WERI-Rb-1 (cell line): Measurements from ENCODE around the gene SLC25A5.
"Not testable (repeated sequence)": the region's sequence is repeated elsewhere in the genome, so short reads cannot be mapped to it uniquely, and the experiment has no call there.

ENCODE experiments used
- DNase-seq: peaks from one replicate; pipeline ENCODE4 v3.0.0-alpha.2; 2020
- H3K27ac ChIP-seq: fragments of 250-450 bp; sonication (Bioruptor Pico); 2 replicates; pipeline ENCODE4 v1.5.1; 2020; ENCODE audit warnings: mild to moderate bottlenecking, moderate library complexity
- H3K27me3 ChIP-seq: fragments of 250-450 bp; sonication (Bioruptor Pico); 2 replicates; pipeline ENCODE4 v1.5.1; 2021; ENCODE audit warnings: mild to moderate bottlenecking, low read depth, moderate library complexity; ENCODE audit not compliant: insufficient read depth, severe bottlenecking
- H3K36me3 ChIP-seq: fragments of 250-450 bp; sonication (Bioruptor Pico); 2 replicates; pipeline ENCODE4 v1.5.1; 2020; ENCODE audit warnings: mild to moderate bottlenecking, moderate library complexity
- H3K4me3 ChIP-seq: 2 replicates; pipeline ENCODE4 v1.5.1; 2011; ENCODE audit warnings: low read depth, mild to moderate bottlenecking, control low read depth, low read length
- H3K9me3 ChIP-seq: fragments of 250-450 bp; sonication (Bioruptor Pico); 2 replicates; pipeline ENCODE4 v1.5.1; 2021; ENCODE audit warnings: mild to moderate bottlenecking, moderate library complexity; ENCODE audit not compliant: severe bottlenecking
- TF ChIP-seq, protein P1 (sequence below): IDR thresholded peaks from 2 replicates; pipeline ENCODE4 v1.5.1; 2011; ENCODE audit warnings: low read depth, mild to moderate bottlenecking, control low read depth, inconsistent platforms, low read length

Gene SLC25A5

GRCh38 chrX:119497185-119497584, 28.9 kb downstream of the SLC25A5 start:
- no peak for DNase-seq
- Histone ChIP-seq H3K9me3 (no peaks in the 10 kb centered on the region), H3K36me3 (no peaks in the 10 kb centered on the region), H3K27ac (no peak overlapping the region), H3K4me3 (no peak overlapping the region), H3K27me3 (no peaks in the 10 kb centered on the region)
- TF ChIP-seq, protein P1, sequence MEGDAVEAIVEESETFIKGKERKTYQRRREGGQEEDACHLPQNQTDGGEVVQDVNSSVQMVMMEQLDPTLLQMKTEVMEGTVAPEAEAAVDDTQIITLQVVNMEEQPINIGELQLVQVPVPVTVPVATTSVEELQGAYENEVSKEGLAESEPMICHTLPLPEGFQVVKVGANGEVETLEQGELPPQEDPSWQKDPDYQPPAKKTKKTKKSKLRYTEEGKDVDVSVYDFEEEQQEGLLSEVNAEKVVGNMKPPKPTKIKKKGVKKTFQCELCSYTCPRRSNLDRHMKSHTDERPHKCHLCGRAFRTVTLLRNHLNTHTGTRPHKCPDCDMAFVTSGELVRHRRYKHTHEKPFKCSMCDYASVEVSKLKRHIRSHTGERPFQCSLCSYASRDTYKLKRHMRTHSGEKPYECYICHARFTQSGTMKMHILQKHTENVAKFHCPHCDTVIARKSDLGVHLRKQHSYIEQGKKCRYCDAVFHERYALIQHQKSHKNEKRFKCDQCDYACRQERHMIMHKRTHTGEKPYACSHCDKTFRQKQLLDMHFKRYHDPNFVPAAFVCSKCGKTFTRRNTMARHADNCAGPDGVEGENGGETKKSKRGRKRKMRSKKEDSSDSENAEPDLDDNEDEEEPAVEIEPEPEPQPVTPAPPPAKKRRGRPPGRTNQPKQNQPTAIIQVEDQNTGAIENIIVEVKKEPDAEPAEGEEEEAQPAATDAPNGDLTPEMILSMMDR, result no peak

GRCh38 chrX:119500061-119500800, 32.0 kb downstream of the SLC25A5 start:
- Histone ChIP-seq H3K36me3 (no peaks in the 10 kb centered on the region), H3K9me3 (no peaks in the 10 kb centered on the region), H3K4me3 (no peak overlapping the region), H3K27ac (no peak overlapping the region), H3K27me3 (peaks cover 2% of the 10 kb centered on the region)
- DNase-seq, result no peak
- TF ChIP-seq, protein P1, result no peak

DNA sequence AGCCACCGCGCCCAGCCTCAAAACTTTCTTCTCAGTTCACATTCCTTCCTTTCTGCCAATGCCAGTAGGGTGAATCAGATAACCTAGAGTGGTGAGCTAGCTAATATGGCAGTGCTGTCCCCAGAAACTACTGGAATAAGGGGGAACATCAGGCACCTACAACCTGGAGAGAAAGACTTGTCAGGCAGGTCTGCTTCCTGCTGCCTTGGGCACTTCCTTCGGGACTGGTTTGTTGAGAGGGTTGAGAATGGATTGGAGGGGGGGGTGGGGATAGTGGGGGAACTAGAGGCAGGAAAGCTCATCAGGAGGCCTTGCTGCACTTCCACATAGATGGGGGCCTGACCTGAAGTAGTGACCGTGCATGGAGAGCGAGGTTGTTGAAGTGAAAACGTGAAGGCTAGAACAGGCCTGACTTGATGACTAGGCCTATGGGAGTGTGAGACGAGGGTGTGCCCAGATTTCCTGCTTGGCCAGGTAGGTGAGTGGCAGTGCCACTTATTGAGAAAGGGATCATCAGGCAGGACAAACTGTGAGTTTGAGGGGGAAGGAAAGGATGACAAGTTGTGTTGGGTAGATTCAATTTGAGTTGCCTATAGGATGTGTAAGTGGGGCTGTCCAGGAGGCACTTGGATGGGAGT, 33.4 kb downstream of the SLC25A5 start:
- Histone ChIP-seq H3K27ac (no peak overlapping the region), H3K36me3 (no peaks in the 10 kb centered on the region), H3K9me3 (no peaks in the 10 kb centered on the region), H3K27me3 (peaks cover 3% of the 10 kb centered on the region), H3K4me3 (no peak overlapping the region)
- TF ChIP-seq, protein P1, result no peak
- no peak for DNase-seq

DNA sequence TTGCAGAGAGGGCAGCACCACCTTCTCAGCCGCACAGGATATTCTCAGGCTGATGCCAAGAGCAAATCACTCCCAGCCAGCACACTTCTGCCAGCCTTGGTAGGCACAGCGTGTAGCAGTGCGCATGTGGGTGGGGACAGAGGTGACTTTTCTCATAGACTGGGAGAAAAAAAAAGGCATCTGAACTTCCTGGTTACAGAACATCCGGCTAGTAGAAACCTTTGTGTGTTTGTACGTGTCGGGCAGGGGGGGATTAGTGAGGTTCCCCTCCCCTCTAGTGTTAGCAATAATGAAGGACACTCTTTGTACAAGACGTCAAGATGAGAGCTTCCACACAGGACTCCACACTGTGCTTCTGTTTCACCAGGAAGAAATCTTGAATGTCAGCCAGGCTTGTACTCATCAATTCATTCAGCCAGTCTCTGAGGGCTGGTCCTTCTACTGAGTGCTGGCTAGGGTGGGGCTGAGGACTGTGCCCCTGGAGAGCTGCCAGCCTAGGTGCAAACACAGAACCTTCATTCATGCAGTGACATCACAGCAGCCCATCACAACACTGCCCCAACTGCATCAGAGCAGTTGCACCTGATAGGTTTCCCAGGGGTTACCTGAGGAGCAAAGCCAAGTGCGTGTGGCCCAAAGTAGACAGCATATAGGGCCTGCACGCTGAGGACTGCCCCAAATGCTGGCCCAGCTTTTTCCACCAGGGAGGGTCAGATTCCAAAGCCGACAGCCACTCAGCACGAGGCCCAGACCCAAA, 34.7 kb downstream of the SLC25A5 start:
- no peak overlapping the region for H3K4me3 ChIP-seq
- peaks cover 3% of the 10 kb centered on the region for H3K27me3 ChIP-seq
- TF ChIP-seq, protein P1, result no peak
- H3K9me3 ChIP-seq, result no peaks in the 10 kb centered on the region
- no peaks in the 10 kb centered on the region for H3K36me3 ChIP-seq
- no peak for DNase-seq
- H3K27ac ChIP-seq, result no peak overlapping the region

GRCh38 chrX:119503484-119503861, 35.2 kb downstream of the SLC25A5 start:
- Histone ChIP-seq H3K27me3 (peaks cover 3% of the 10 kb centered on the region), H3K27ac (no peak overlapping the region), H3K36me3 (no peaks in the 10 kb centered on the region), H3K4me3 (no peak overlapping the region), H3K9me3 (no peaks in the 10 kb centered on the region)
- DNase-seq, result no peak
- TF ChIP-seq, protein P1, result no peak

- H3K4me3 ChIP-seq, H3K27ac ChIP-seq, H3K27me3 ChIP-seq, H3K9me3 ChIP-seq, H3K36me3 ChIP-seq, DNase-seq: not testable (repeated sequence)
These were observed 36.9 kb downstream of the SLC25A5 start for GRCh38 chrX:119505145-119505544.
